Fibroblast of lung (primary cell): Measurements from ENCODE around the gene ARF4.

Experiments
- CTCF ChIP-seq, 2 donors: IDR thresholded peaks in 1 of 2; conservative IDR thresholded peaks in 1 of 2; 1 replicate in 1 of 2; 2 replicates in 1 of 2; pipeline ENCODE4 v1.5.1; 2011 to 2012; ENCODE audit warnings: low read length in 2 of 2, control low read depth in 1 of 2, inconsistent platforms in 1 of 2, low read depth in 1 of 2, mild to moderate bottlenecking in 1 of 2
- EZH2 ChIP-seq: IDR thresholded peaks from 2 replicates; pipeline ENCODE4 v1.5.1; 2012; ENCODE audit warnings: low read length, control low read depth, mild to moderate bottlenecking; ENCODE audit errors: missing control alignments

GRCh38 chr3:57559526-57559925 is 37.6 kb downstream of the ARF4 start:
- TF ChIP-seq CTCF (conservative IDR thresholded peaks at IDR 0.05 in 1 of 2, IDR thresholded peaks at IDR 0.05 in 1 of 2; ENCODE audit: low read depth in 1 of 2, low read length in 2 of 2), result no peak
- no peak for TF ChIP-seq EZH2
